Stimulated activated CD4-positive, alpha-beta T cell treated with anti-CD3 and anti-CD28 coated beads, TNF-alpha, amount 100 ng/mL, for 1 hour (primary cell): Measurements from ENCODE around the gene AKAP3.

Experiments
- DNase-seq, 3 donors: peaks; one replicate each; pipeline ENCODE4 v3.0.0-alpha.2; 2020; ENCODE audit warnings: low read depth in 3 of 3, low spot score in 1 of 3

Gene AKAP3

DNA sequence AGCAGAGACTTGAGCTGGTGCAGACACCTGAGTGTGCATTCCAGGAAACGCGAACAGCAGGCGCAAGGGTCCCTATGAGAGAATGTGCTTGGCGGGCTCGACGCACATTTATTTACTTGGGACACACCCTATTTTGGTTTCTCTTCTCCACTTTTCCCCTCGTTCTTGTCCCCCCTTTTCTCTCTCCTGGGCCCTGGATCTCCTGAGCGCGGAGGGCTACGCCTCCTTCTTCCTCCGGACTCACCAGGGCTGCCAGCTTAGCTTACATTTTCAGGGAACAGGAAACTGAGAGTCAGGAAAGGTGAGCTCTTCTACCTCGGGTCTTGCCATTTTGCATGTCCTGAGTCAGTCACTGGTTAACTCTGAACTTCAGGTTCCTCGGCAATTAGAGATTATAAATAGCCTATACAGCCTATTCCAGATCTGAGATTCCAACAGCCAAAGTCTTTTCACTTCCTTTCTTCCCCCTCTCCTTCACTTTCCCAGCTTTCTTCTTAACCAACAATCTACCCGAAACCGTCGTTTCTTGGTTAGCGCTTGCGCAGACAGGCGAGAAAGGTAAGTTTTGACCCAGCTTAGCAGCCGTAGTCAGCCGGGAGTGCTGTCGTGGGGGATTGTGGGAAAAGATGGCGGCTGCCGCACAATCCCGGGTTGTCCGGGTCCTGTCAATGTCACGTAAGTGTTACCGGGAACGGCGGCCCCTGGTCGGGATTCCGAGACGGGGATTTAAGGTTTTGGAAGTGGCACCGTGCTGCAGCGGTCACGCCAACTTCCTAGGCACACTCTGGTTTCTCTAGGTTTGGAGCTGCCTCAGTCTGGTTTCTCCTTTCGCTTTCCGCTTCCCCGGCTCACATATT is at the start of gene AKAP3, which contains the start of gene NDUFA9:
AKAP3 (minus strand) TSS at position 551 of the 857 bp plus-strand sequence. CDS start 10,855 bp downstream, outside the sequence.
NDUFA9 (plus strand) TSS at position 614 of the 857 bp plus-strand sequence; CDS start at position 627, 13 bp downstream.
- peak; percentile 52 to 53 (median 52) for DNase-seq

DNA sequence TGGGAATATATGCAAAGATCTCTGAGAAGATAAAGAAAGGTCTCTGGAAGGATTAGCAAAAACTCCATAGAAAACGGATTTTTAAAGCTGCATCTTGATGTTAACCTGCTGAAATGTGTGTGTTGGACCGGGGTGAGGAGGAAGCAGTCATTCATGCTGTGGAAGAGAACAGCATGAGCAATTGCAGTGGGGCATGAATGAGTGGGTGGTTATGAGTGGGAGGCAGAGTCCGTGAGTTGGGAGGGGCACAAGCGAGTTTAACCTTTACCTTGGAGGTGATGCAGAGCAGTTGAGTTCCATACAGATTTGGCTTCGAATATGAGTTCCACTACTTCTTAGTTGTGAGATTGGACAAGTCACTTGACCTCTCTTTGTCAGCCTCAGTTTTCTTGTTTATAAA is 41.9 kb upstream of the AKAP3 start:
- no peak for DNase-seq

DNA sequence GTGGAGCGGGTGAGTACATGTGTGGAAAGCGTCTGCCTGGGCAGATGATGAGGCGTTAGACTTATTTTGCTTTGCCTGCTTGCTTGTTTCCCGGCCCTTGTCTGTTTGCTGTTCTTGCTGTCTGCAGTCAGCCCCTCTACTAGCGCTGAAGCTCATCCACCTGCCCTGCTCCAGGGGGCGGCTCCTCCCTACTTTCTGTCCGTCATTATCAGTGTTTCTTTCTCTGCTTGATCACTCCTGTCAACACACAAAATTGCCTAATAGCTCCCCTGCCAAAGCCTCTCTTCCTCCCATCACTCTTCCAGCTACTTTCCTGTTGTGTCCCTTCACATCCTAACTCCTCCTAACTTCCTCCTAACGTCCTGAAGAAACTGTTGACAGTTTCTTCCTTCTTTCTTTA is 36.5 kb upstream of the AKAP3 start:
- DNase-seq: no peak

DNA sequence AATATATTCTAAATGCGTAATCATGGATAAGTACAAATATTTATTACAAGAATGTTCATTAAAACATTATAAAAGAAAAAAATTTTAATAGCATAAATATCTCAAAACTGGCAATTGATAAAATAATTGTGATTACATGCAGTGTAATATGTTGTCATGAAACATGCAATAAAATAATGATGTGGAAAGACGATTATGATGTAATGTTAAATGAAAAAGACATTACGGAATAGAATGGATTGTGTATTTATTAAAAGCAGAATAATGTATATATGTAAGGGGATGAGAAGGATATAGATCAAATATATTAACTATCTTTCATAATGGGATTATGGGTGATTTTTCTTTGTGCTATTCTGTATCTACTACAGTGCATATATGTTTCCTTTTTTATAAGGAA is 32.9 kb upstream of the AKAP3 start:
- DNase-seq: no peak

- no peak for DNase-seq
Measured at GRCh38 chr12:4679711-4680110, 30.9 kb upstream of the AKAP3 start.

GRCh38 chr12:4665236-4665635 is 16.4 kb upstream of the AKAP3 start:
- no peak for DNase-seq

DNA sequence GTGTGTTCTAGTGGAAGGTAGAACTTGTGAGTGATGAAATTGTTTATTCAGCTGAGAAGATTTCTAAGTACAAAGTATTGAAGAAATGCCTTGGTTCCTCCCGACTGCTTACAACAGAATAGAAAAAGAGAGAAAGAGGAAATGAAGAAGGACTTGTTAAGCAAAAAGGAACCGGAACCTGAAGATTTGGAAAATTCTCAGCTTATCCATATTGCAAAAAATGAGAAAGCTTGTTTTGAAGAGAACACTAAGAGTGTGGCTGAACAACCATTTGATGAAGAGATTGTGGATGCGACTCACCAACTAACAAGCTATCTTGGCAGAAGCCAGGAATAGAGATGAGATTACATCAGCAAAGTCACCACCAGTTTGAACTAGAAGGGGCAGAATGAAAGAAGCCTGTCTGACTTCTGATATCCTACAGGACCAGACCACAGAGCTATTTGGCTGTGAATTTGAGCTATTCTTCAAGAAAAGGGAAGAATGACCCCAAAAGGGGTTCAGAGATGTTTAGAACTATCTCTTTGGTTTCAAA is 15.2 kb upstream of the AKAP3 start:
- DNase-seq: no peak

GRCh38 chr12:4653691-4654090 is 4.8 kb upstream of the AKAP3 start:
- DNase-seq: no peak

GRCh38 chr12:4653257-4653656 is 4.4 kb upstream of the AKAP3 start:
- DNase-seq: no peak

- no peak for DNase-seq
Measured at GRCh38 chr12:4649358-4649661, 459 bp upstream of the AKAP3 start.

GRCh38 chr12:4648104-4648500 is 749 bp downstream of the AKAP3 start:
- DNase-seq: no peak

- DNase-seq: no peak
Measured at GRCh38 chr12:4645023-4645422, 3.8 kb downstream of the AKAP3 start.

DNA sequence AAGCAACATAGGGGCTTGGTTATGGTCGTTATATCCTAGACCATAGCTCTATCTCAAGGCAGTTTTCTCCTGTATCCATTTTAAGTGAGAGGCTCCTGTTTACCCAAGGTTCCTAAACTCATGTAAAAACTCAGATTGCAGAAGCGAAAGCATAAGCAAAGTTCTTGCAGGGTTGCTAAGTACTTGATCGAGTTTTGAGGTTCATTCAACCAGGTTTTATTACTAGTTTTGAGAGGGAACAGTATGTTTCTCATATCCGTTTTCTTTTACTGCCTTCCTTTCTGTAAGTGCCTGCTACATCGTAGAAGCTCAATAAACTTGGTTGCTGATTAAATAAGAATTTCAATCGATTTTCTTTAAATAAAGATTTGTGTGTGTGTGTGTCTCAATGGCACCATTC is 5.1 kb downstream of the AKAP3 start:
- DNase-seq: no peak

- DNase-seq: no peak
Measured at GRCh38 chr12:4630262-4630661, 18.6 kb downstream of the AKAP3 start.

DNA sequence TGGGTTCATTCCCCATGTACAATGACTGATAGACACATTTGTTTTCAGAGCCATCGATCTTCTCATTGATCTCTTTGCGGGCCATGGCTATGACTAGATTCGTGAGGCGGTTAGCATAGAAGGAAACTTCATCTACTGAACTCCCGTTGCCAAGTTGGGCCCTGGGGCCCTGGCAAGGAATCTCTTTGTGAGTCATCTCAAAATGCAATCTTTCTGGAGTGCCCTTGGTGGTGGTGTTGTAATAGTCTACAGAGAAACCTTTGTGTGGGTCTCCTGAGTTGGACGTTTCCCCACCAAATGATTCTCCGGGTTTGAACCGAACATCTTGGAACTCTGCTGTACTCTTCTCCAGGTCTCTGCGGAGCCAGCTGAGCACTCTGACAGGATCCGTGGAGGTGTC is 20.4 kb downstream of the AKAP3 start:
- DNase-seq: no peak

GRCh38 chr12:4626543-4626942 is 22.3 kb downstream of the AKAP3 start:
- DNase-seq: no peak

- no peak for DNase-seq
Measured at GRCh38 chr12:4621511-4621910, 27.3 kb downstream of the AKAP3 start.

- no peak for DNase-seq
Measured at GRCh38 chr12:4615667-4616066, 33.2 kb downstream of the AKAP3 start.

GRCh38 chr12:4610481-4610880 is 38.4 kb downstream of the AKAP3 start:
- DNase-seq: no peak

DNA sequence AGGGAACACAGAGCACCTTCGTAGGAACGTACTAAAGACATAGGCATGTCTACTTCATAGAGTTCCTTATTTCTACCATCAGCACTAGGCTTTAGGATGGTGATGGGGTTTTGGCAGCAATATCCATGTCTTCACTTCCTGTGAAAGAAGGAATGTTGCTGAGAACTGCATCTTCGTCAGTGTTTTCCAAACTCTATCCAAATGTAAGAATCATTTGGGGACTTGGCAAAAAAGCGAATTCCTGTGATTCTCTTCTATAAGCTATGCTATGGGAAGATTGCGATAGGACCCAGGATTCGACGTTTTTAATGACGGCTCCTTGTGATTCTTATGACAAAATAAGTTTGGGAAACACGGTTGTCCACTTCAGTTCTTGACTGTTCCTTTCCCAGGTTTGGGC is 39.8 kb downstream of the AKAP3 start:
- DNase-seq: no peak

DNA sequence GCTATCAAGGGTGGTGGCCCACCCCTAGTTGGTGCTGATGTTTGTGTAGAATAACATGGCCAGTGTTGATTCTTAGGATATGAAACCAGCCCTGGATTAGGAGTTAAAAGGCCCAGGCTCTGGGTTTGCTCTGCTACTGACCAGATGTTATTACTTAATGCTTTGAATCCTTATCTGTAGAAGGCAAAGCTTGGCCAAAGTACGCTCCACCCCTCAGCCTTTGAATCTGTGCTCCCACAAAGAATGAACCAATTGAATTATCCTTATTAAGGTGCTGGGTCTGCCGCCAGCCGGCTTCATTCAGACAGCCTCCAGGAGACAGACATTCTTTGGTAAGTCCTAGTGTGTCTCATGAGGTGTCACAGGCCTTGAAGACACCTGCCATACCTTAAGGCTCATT is 41.8 kb downstream of the AKAP3 start:
- no peak for DNase-seq

DNA sequence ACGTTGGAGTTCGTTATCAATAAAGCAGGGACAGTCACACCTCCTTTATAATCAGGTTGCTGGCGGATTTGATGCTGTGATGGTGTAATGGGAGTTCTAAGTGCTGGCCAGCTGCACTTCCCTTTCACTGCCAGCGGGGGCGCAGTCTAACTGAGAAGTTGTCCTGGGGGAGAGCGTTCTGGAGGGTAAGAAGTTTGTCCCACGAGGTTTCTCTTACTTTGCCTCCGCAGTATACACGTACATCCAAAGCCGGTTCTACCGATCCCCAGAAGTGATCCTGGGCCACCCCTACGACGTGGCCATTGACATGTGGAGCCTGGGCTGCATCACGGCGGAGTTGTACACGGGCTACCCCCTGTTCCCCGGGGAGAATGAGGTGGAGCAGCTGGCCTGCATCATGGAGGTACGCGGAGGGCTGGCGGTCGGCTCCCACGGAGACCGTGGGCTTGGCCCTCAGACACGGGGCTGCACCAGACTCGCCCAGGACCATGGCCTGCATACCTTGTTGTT is 44.1 kb downstream of the AKAP3 start:
- DNase-seq: peak; percentile 45 to 65 (median 54)

GRCh38 chr12:4603946-4604345 is 44.9 kb downstream of the AKAP3 start:
- DNase-seq: no peak
